HG02885 (cell line): ENCODE data around the gene CDC14A.

Source experiments
- ATAC-seq: cut with Tn5 transposase; IDR thresholded peaks from one replicate; pipeline ENCODE4 v1.9.1; 2021; ENCODE audit warnings: mild to moderate bottlenecking; ENCODE audit not compliant: unreplicated experiment, poor library complexity

CDC14A gene

DNA sequence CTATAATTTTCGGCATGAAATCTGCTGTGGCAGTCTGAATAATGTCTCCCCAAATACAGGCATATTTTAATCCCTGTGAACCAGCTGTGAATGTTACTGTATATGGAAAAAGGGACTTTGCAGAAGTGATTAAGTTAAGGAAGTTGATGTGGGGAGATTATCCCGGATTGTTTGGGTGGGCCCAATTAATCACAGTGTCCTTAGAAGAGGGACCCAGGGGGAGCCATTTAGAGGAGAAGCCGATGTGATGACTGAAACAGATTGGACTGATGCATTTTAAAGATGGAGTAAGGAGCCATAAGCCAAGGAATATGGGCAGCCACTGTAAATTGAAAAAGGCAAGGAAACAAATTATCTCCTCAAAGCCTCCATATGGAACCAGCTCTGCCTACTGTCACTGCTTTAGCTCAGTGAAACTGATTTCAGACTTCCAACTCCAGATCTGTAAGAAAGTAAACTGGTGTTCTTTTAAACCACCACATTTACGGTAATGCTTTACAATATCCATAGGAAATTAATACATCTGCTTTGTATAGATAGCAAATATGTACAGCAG is 124.5 kb downstream of the CDC14A start:
- no peak for ATAC-seq

GRCh38 chr1:100478816-100479215 is 126.5 kb downstream of the CDC14A start:
- no peak for ATAC-seq

GRCh38 chr1:100479620-100480338 is 127.5 kb downstream of the CDC14A start:
- ATAC-seq = no peak

DNA sequence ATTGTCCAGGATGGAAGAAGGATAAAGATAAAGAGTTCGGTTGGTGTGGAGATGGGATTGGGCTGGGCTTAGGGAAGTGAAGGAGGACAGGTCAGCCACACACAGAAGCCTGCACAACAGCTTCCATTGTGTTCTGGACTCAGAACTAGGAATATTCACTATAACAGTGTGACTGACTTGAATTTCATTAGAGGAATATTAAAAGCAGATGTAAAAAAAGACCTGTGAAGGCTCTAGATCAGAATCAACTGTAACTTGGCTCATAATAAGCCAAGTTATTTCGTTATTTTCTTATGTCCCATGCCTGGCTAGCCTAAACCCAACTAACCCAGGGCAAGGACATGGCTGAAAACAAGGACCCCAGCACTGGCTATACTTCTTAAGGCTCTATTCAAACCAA is 129.0 kb downstream of the CDC14A start:
- no peak for ATAC-seq

- ATAC-seq = no peak
Measured at GRCh38 chr1:100482167-100482566, 129.9 kb downstream of the CDC14A start.

GRCh38 chr1:100482748-100483147 is 130.4 kb downstream of the CDC14A start:
- ATAC-seq = no peak

GRCh38 chr1:100483230-100483629 is 130.9 kb downstream of the CDC14A start:
- ATAC-seq = no peak

GRCh38 chr1:100485855-100486258 is 133.6 kb downstream of the CDC14A start:
- ATAC-seq = no peak

GRCh38 chr1:100494393-100495084 is 142.2 kb downstream of the CDC14A start:
- ATAC-seq = no peak

DNA sequence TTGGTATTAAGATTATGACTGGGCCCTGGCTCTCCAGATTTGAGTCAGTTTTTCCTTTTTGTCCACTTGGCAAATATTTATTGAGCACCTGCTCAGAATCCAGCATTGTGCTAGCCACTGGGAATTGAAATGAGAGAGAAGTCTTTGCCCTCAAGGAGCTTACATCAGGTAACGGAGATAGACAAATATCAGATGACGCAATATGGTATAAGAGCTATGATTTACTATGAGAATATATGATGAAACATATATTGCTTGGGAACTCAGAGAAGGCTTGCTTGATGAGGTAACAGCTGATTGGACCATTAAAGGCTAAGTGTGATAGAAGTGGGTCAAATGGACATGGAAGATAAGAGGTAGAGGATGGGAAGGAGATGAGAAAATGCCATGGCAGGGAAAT is 144.6 kb downstream of the CDC14A start:
- ATAC-seq = no peak

DNA sequence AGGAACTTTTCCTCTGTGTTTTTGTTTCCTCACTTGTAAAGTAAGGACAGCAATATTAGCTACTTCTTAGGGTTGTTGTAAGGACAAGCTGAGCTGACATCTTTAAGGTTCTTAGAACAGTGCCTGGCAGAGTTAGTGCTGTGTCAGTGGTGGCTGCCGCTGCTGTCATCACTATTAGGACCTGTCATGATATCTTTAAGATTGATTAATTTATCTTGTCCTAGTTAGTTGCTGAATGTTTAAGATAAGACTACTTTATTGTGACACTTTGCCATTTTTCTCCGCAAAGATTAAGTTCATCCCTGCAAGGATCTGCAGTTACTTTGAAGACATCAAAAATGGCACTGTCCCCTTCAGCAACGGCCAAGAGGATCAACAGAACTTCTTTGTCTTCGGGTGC is 145.5 kb downstream of the CDC14A start:
- no peak for ATAC-seq

DNA sequence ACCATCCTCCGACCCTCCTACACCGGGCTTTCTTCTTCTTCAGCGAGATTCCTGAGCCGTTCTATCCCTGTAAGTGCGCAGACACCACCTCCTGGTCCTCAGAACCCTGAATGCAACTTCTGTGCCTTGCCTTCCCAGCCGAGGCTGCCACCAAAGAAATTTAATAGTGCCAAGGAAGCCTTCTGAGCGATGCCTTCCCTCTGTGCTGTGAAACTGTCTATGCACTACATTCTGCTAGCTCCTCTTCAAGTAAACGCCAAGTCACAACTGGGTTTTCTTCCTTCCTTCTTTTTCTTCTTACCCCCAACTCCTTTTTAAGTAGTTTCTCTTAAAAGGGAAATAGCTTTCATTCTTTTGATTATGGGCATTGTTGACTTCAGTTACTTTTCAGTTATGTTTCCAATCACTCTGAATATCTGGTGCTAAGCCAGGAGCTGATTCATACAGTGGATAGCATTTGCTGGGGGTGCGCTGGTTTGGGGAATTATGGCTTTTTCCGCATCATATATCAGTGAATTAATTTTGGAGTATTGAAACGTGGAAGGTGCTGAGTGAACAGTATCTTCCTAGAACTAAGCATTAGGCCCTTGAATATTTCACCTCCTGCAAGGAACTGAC is 147.0 kb downstream of the CDC14A start:
- ATAC-seq = no peak

DNA sequence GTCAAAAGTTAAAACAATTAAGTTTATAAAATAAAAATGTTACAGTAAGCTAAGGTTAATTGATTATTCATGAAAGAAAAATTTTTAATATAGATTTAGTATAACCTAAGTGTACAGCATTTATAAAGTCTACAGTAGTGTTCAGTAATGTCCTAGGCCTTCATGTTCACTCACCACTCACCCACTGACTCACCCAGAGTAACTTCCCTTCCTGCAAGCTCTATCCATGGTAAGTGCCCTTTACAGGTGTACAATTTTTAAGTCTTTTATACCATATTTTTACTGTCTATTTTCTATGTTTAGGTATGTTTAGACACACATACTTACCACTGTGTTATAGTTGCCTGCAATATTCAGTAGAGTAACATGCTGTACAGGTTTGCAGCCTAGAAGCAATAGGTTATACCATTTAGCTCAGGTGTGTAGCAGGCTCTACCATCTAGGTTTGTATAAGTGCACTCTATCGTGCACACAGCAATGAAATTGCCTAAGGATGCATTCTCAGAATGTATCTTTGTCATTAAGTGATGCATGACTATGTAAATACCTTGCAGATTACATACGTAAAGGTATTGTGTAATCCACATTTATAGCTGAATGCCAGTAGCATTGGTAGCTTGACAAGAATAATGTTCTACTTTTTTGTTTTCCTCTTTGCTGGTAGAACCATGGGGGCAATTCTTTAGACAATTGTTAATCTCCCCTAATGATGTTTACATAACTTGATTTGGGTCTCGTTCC is 149.9 kb downstream of the CDC14A start:
- no peak for ATAC-seq

- no peak for ATAC-seq
Measured at GRCh38 chr1:100506217-100506616, 153.9 kb downstream of the CDC14A start.

DNA sequence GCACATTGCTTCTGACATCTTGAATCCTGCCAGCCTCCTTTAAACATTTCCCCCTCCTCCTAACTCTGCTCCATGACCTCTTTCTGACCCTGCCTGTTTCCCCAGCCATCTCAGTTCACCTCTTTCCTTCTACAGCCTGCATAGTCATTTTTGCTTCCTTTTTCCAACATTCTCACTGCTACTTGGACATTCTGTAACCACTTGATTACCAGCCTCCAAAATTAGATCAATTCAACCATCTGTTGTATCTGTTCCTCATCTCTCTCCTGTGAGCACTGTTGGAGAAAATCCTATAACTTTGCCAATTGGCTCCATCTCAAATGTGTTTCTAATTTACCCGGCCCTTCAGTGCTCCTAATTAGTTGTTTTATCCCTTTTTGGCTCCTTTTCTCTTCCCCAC is 158.1 kb downstream of the CDC14A start:
- ATAC-seq = no peak

DNA sequence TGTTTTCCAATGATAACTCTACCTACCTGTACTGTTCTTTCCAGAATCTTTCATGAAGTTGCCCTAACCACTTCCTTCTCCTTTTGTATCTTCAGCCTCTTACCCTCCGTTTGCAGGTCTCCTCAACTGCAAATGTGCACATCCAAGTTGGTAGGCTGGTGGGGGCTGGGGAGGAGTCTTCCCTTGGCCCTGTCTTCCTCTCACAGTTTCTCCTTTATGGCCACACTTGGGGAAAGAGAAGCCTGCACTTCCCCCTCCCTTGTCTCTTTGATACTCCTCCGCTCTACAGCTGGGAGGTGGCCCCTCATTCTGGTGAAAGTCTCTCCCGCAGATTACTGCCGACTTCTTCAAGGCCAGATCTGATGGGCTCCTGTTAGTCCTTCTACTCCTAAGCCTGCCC is 158.8 kb downstream of the CDC14A start:
- ATAC-seq = no peak

GRCh38 chr1:100511773-100512172 is 159.5 kb downstream of the CDC14A start:
- no peak for ATAC-seq

DNA sequence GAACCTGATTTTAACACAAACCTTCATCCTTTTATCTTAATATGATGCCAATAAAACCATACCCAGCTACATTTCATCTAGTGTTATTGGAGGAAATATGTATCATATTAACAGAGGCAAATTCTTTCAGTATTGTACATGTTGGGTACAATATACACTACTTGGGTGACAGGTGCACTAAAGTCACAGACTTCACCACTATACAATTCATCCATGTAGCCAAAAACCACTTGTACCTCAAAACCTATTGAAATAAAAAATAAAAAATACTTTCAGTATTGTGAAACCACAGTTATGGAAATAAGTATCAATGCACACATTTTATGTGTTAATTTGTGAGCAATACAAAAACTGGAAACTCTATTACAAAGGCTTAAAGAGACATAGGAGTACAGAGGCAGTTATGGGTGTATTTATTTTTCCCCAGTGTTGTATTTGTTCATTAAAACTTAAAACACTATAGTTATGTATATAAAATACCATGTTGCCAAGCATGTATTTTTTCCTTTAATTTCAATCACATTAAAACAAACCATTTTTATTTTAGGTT is 160.6 kb downstream of the CDC14A start:
- ATAC-seq = peak; percentile 64

DNA sequence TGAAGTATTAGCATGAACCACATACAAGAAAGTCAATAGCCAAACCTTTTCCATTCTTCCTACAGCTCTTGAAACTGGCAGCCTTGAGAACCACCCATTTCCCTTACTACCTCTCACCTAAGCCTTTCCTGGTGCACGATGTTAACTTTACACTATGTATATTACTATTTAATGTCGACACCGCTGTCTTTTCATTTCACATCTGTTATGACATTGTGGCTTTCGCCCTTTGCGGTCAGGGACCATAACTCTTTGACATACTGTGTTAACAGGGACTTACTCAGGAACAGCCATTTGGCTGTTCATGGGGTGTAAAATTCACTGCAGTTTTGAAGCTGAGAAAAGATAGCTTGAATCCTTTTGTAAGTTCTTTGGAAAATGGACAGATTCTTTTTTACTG is 164.6 kb downstream of the CDC14A start:
- ATAC-seq = no peak

DNA sequence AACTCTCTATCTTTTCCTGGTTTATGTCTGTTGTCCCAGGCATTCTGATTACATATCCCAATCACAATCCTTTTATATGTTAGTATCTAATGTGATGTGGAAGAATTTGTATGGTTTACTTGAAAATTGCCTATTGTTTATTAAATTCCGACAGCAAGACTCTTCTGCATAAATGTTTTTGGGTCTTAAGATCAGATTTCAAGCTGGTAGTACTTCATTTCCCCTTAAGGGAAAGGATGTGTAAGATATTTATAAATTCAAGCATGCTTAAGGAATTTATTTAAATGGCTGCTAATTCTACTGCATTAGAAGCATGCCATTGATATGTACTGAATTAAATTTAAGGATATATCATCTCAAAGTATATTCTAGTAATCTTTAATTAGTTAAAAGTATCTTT is 165.2 kb downstream of the CDC14A start:
- no peak for ATAC-seq
